Parathyroid adenoma (tissue), 2 donors: ENCODE data around the gene CFAP47.
"Not testable (repeated sequence)": the region's sequence is repeated elsewhere in the genome, so short reads cannot be mapped to it uniquely, and the experiment has no call there.

Experiments used
- H2AFZ ChIP-seq: fragments of 300-600 bp; sonication (generic); one replicate; pipeline ENCODE4 v1.7.0; 2017; ENCODE audit warnings: antibody characterized with exemption, mild to moderate bottlenecking
- H3K27ac ChIP-seq: fragments of 300-600 bp; sonication (generic); one replicate; pipeline ENCODE4 v1.7.0; 2017
- H3K27me3 ChIP-seq: fragments of 300-600 bp; sonication (generic); one replicate; pipeline ENCODE4 v1.7.0; 2017; ENCODE audit warnings: low read length; ENCODE audit not compliant: control insufficient read depth, insufficient read depth
- H3K36me3 ChIP-seq: fragments of 300-600 bp; sonication (generic); one replicate; pipeline ENCODE4 v1.7.0; 2017; ENCODE audit warnings: low read length; ENCODE audit not compliant: control insufficient read depth, insufficient read depth
- H3K4me1 ChIP-seq: fragments of 300-600 bp; sonication (generic); one replicate; pipeline ENCODE4 v1.7.0; 2017; ENCODE audit warnings: control low read depth
- H3K4me2 ChIP-seq: fragments of 300-600 bp; sonication (generic); one replicate; pipeline ENCODE4 v1.7.0; 2017; ENCODE audit warnings: low read length
- H3K4me3 ChIP-seq: fragments of 300-600 bp; sonication (generic); one replicate; pipeline ENCODE4 v1.7.0; 2017; ENCODE audit warnings: low read depth, low read length
- H3K79me2 ChIP-seq: fragments of 300-600 bp; sonication (generic); one replicate; pipeline ENCODE4 v1.7.0; 2017; ENCODE audit warnings: control low read depth
- H3K9ac ChIP-seq: fragments of 300-600 bp; sonication (generic); one replicate; pipeline ENCODE4 v1.7.0; 2017; ENCODE audit warnings: mild to moderate bottlenecking
- H3K9me3 ChIP-seq: fragments of 300-600 bp; sonication (generic); one replicate; pipeline ENCODE4 v1.7.0; 2017; ENCODE audit warnings: low read length; ENCODE audit not compliant: control insufficient read depth
- TF ChIP-seq, protein P1 (sequence below): fragments of 300-600 bp; sonication (generic); IDR thresholded peaks from one replicate; pipeline ENCODE4 v1.7.0; 2017; ENCODE audit warnings: antibody characterized with exemption, mild to moderate bottlenecking
- donor health status: primary hyperparathyroidism.

CFAP47 gene

DNA sequence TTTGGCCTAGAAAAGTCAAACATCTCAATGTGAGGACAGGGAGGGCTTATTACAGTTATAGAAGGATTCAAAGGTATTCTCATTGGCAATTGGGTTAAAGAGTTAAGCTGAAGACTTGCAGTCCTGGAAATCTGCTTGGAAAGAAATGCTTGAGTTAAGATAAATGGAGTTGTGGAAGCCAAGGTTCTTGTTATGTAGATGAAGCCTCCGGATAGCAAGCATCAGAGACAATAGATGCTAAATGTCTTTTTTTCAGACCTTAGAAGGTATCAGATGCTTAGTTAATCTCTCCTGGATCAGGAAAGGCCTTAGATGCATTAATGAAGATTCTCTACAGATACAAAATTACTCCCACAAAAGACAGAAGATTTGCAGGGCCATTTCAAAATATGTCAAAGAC lies 299.3 kb downstream of the CFAP47 start:
- Histone ChIP-seq H3K36me3 (no peaks in the 10 kb centered on the region), H3K4me1 (no peaks in the 10 kb centered on the region), H3K9me3 (no peaks in the 10 kb centered on the region), H2AFZ (no peak overlapping the region), H3K79me2 (no peaks in the 10 kb centered on the region), H3K27ac (no peak overlapping the region), H3K9ac (no peak overlapping the region), H3K27me3 (no peaks in the 10 kb centered on the region), H3K4me2 (no peak overlapping the region), H3K4me3 (no peak overlapping the region)
- TF ChIP-seq, protein P1, sequence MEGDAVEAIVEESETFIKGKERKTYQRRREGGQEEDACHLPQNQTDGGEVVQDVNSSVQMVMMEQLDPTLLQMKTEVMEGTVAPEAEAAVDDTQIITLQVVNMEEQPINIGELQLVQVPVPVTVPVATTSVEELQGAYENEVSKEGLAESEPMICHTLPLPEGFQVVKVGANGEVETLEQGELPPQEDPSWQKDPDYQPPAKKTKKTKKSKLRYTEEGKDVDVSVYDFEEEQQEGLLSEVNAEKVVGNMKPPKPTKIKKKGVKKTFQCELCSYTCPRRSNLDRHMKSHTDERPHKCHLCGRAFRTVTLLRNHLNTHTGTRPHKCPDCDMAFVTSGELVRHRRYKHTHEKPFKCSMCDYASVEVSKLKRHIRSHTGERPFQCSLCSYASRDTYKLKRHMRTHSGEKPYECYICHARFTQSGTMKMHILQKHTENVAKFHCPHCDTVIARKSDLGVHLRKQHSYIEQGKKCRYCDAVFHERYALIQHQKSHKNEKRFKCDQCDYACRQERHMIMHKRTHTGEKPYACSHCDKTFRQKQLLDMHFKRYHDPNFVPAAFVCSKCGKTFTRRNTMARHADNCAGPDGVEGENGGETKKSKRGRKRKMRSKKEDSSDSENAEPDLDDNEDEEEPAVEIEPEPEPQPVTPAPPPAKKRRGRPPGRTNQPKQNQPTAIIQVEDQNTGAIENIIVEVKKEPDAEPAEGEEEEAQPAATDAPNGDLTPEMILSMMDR, result no peak

DNA sequence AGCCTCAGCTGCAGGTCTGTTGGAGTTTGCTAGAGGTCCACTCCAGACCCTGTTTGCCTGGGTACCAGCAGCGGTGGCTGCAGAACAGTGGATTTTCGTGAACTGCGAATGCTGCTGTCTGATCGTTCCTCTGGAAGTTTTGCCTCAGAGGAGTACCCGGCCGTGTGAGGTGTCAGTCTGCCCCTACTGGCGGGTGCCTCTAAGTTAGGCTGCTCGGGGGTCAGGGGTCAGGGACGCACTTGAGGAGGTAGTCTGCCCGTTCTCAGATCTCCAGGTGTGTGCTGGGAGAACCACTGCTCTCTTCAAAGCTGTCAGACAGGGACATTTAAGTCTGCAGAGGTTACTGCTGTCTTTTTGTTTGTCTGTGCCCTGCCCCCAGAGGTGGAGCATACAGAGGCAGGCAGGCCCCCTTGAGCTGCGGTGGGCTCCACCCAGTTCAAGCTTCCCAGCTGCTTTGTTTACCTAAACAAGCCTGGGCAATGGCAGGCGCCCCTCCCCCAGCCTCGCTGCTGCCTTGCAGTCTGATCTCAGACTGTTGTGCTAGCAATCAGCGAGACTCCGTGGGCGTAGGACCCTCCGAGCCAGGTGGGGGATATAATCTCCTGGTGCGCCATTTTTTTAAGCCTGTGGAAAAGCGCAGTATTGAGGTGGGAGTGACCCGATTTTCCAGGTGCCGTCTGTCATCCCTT lies 315.4 kb downstream of the CFAP47 start:
- H3K9me3 ChIP-seq, H3K4me3 ChIP-seq, H2AFZ ChIP-seq, H3K27ac ChIP-seq, H3K9ac ChIP-seq, H3K4me1 ChIP-seq, H3K4me2 ChIP-seq, H3K36me3 ChIP-seq, H3K27me3 ChIP-seq, H3K79me2 ChIP-seq: not testable (repeated sequence)

GRCh38 chrX:36241397-36241796 lies 321.9 kb downstream of the CFAP47 start:
- Histone ChIP-seq H3K79me2 (no peaks in the 10 kb centered on the region), H3K36me3 (no peaks in the 10 kb centered on the region), H3K4me3 (no peak overlapping the region), H3K4me2 (no peak overlapping the region), H3K4me1 (no peaks in the 10 kb centered on the region), H3K27me3 (no peaks in the 10 kb centered on the region), H3K9ac (no peak overlapping the region), H3K9me3 (no peaks in the 10 kb centered on the region), H2AFZ (no peak overlapping the region), H3K27ac (no peak overlapping the region)
- TF ChIP-seq, protein P1, result no peak

DNA sequence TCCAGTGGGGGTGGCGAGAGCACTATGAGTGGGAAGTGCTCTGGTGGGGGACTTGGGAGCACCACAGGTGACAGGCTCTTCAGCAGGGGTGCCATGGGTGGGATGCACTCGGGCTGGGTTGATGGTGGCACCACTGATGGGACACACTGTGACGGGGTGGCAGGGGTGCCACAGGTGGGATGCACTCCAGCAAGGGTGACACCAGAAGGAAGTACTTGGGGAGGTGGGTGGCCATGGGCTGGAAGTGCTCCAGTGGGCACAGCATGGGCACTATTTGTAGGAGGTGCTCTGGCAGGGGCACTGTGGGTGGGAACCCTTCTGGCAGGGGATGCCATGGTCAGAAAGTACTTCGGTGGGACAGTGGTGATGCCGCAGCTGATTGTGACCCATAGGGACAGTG lies 346.6 kb downstream of the CFAP47 start:
- no peak overlapping the region for H3K4me2 ChIP-seq
- H3K27me3 ChIP-seq, result no peaks in the 10 kb centered on the region
- H3K9ac ChIP-seq, result no peak overlapping the region
- no peaks in the 10 kb centered on the region for H3K79me2 ChIP-seq
- no peak overlapping the region for H3K4me3 ChIP-seq
- no peak overlapping the region for H3K27ac ChIP-seq
- no peak overlapping the region for H2AFZ ChIP-seq
- TF ChIP-seq, protein P1, result no peak
- no peaks in the 10 kb centered on the region for H3K9me3 ChIP-seq
- no peaks in the 10 kb centered on the region for H3K36me3 ChIP-seq
- no peaks in the 10 kb centered on the region for H3K4me1 ChIP-seq

DNA sequence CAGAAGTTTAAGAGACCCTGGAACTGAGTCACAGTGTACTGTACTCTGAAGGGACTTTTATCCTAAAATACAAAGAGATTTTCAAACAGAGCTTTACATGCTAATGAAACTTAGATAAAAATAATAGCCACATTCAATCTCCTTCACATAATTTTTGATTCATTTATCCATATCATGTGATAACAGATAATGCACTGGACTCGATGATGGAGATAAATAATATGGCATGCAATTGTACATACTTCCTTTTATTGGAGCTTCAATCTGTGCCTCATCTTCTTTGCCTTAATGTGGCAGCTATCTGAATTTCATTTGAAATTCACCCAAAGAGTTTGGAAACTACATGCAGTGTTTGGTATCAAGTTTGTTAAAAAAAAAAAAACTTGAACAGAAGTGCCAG lies 390.6 kb downstream of the CFAP47 start:
- Histone ChIP-seq H3K4me1 (no peaks in the 10 kb centered on the region), H3K9me3 (no peaks in the 10 kb centered on the region), H3K4me3 (no peak overlapping the region), H3K36me3 (no peaks in the 10 kb centered on the region), H3K27me3 (no peaks in the 10 kb centered on the region), H3K27ac (no peak overlapping the region), H2AFZ (no peak overlapping the region), H3K9ac (no peak overlapping the region), H3K79me2 (no peaks in the 10 kb centered on the region), H3K4me2 (no peak overlapping the region)
- TF ChIP-seq, protein P1, result no peak
